PC-9 (cell line): ENCODE data around the gene COL4A1. TPM values are rescaled to one million over a fixed set of nuclear protein-coding genes. Genes with fewer than 3 reads are reported as not detected.

ENCODE experiments used
- BruUV-seq: library from RNA; stranded (reverse); fragments of 400-500 nt; replicated peaks from 2 replicates; lab custom pipeline; 2021; lab: Mats Ljungman, UMichigan
- CTCF ChIA-PET: fragments of 300-600 bp; sonication (Branson Sonifier 250); formaldehyde crosslinking; loops from one replicate; lab custom pipeline; 2022; ENCODE audit warnings: antibody characterized with exemption; lab: Charles Lee
- POLR2A ChIA-PET: fragments of 300-600 bp; sonication (Branson Sonifier 250); formaldehyde crosslinking; loops from one replicate; lab custom pipeline; 2022; ENCODE audit warnings: antibody characterized with exemption; ENCODE audit not compliant: unreplicated experiment; lab: Charles Lee
- DNase-seq, 2 experiments: peaks; one replicate each; pipeline versions ENCODE4 v3.0.0 to v3.0.0-alpha.2; 2015 to 2022; ENCODE audit warnings: mixed read lengths in 1 of 2
- H2AFZ ChIP-seq: fragments of 200-600 bp; sonication (generic); 2 replicates; pipeline ENCODE4 v1.8.1; 2017; ENCODE audit warnings: antibody characterized with exemption
- H3F3A ChIP-seq: fragments of 200-600 bp; sonication (generic); 2 replicates; pipeline ENCODE4 v1.8.1; 2017; ENCODE audit warnings: antibody characterized with exemption, mild to moderate bottlenecking, low read depth; ENCODE audit not compliant: insufficient read depth
- H3K27ac ChIP-seq: fragments of 200-600 bp; sonication (generic); 2 replicates; pipeline ENCODE4 v1.6.1; 2016; ENCODE audit warnings: mixed run types
- H3K27me3 ChIP-seq: fragments of 200-600 bp; sonication (generic); 2 replicates; pipeline ENCODE4 v1.6.1; 2016; ENCODE audit warnings: low read depth, mixed run types; ENCODE audit not compliant: insufficient read depth
- H3K36me3 ChIP-seq: fragments of 200-600 bp; sonication (generic); 2 replicates; pipeline ENCODE4 v1.6.1; 2016; ENCODE audit warnings: low read depth, mixed run types
- H3K4me1 ChIP-seq: fragments of 200-600 bp; sonication (generic); replicated peaks from 2 replicates; pipeline ENCODE4 v1.6.1; 2016; ENCODE audit warnings: mixed run types; ENCODE audit not compliant: insufficient read depth
- H3K4me2 ChIP-seq: fragments of 200-600 bp; sonication (generic); 2 replicates; pipeline ENCODE4 v1.6.1; 2017; ENCODE audit warnings: mixed run types
- H3K4me3 ChIP-seq: fragments of 200-600 bp; sonication (generic); 2 replicates; pipeline ENCODE4 v1.6.1; 2016; ENCODE audit warnings: mixed run types
- H3K79me2 ChIP-seq: fragments of 200-600 bp; sonication (generic); 2 replicates; pipeline ENCODE4 v1.6.1; 2017; ENCODE audit warnings: low read depth, mixed run types
- H3K9me2 ChIP-seq: fragments of 200-600 bp; sonication (generic); 2 replicates; pipeline ENCODE4 v1.8.1; 2017; ENCODE audit warnings: mild to moderate bottlenecking; ENCODE audit not compliant: insufficient read depth
- H3K9me3 ChIP-seq: fragments of 200-600 bp; sonication (generic); 2 replicates; pipeline ENCODE4 v1.8.1; 2016; ENCODE audit warnings: low read depth; ENCODE audit not compliant: insufficient read depth
- H4K20me1 ChIP-seq: fragments of 200-600 bp; sonication (generic); 2 replicates; pipeline ENCODE4 v1.8.1; 2017; ENCODE audit not compliant: insufficient read depth
- EZH2 ChIP-seq: fragments of 200-600 bp; sonication (generic); IDR thresholded peaks from 2 replicates; pipeline ENCODE4 v1.8.0; 2017; ENCODE audit warnings: antibody characterized with exemption, low read depth
- intact Hi-C: fragments of 100-400 bp; cut with micrococcal nuclease; formaldehyde crosslinking; loops from one replicate; pipeline ENCODE4 v1.10.0; 2022; ENCODE audit not compliant: unreplicated experiment
- total RNA-seq: library from RNA; stranded (reverse); gene quantifications from 2 replicates; pipeline ENCODE4 v1.2.3, GENCODE V29; 2021
- TF ChIP-seq, protein P1 (sequence below): fragments of 200-600 bp; sonication (generic); conservative IDR thresholded peaks from 2 replicates; pipeline ENCODE4 v1.6.1; 2017; ENCODE audit warnings: mixed run types, antibody characterized with exemption, mild to moderate bottlenecking, moderate library complexity

The COL4A1 gene
- total RNA-seq, 1 experiment from 2014 or later, result 24.5 TPM

DNA sequence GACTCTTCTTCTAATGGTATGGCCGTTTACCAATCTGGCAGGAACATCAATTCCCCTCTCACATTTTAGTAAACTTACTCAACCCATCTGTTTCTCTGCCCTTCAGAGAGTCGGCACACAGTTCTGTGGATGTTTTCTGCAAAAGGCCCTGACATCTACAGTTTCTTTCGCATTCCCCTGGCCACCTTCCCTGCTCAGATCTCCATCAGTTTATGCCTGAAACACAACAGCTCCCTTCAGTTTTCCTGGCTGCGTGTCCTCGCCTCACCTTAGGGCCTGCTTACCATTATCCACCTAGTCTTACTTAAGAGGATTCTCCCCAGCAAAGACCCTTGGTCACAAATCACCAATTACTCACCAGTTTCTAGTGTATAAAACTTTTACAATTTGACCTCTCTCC is 25.2 kb downstream of the COL4A1 start:
- no peaks in the 10 kb centered on the region for H3K36me3 ChIP-seq
- H3K4me2 ChIP-seq, result no peak overlapping the region
- no peaks in the 10 kb centered on the region for H3K27me3 ChIP-seq
- no peaks in the 10 kb centered on the region for H3K79me2 ChIP-seq
- no peak overlapping the region for H3K27ac ChIP-seq
- intact Hi-C loops, result no loop called here
- no TSS peak for BruUV-seq
- H3K4me3 ChIP-seq, result no peak overlapping the region
- H4K20me1 ChIP-seq, result no peaks in the 10 kb centered on the region
- peaks cover 33% of the 10 kb centered on the region for H3K4me1 ChIP-seq
- H2AFZ ChIP-seq, result no peak overlapping the region
- peaks cover 4% of the 10 kb centered on the region; the same call in 1 of the 2 replicates for H3K9me3 ChIP-seq
- TF ChIP-seq, protein P1, sequence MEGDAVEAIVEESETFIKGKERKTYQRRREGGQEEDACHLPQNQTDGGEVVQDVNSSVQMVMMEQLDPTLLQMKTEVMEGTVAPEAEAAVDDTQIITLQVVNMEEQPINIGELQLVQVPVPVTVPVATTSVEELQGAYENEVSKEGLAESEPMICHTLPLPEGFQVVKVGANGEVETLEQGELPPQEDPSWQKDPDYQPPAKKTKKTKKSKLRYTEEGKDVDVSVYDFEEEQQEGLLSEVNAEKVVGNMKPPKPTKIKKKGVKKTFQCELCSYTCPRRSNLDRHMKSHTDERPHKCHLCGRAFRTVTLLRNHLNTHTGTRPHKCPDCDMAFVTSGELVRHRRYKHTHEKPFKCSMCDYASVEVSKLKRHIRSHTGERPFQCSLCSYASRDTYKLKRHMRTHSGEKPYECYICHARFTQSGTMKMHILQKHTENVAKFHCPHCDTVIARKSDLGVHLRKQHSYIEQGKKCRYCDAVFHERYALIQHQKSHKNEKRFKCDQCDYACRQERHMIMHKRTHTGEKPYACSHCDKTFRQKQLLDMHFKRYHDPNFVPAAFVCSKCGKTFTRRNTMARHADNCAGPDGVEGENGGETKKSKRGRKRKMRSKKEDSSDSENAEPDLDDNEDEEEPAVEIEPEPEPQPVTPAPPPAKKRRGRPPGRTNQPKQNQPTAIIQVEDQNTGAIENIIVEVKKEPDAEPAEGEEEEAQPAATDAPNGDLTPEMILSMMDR, result no peak
- TF ChIP-seq EZH2, result no peak
- ChIA-PET CTCF (no interaction called here), POLR2A (no interaction called here)
- DNase-seq, result no peak
- H3F3A ChIP-seq, result peaks cover 6% of the 10 kb centered on the region; the same call in 1 of the 2 replicates
- no peaks in the 10 kb centered on the region for H3K9me2 ChIP-seq

DNA sequence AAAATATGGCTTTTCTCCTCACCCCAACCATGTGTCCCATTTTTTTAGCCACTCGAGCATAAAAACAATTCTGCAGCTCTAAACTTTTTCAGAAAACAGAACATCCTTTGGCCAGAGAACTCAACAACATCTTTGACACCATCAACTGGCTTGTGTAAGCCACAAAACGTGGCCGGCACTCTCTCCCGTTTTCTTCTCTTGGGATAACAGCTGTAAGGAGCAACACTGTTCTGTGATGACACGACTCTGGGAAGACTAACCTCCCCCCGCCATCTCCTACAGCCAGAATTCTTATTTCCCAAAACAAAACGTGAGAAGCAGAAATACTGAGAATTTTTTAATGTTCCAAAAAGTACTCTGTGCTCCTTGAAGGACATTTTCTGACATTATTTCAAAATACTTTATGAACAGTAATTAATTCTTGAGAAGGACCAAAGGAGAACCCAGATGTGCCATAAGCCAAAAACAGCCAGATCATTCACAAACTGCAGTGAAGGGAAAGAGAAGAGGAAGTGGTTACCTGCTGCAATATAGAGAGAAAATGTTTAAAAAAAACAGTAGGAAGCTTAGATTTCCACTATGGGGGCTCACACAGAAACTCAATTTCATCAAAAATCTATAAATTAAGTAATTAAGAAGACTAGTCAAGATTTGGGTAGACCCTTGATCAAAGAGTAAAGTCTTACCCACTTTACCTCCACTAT is 25.8 kb downstream of the COL4A1 start:
- intact Hi-C loops, result no loop called here
- POLR2A ChIA-PET, result no interaction called here
- Histone ChIP-seq H3K4me3 (no peak overlapping the region), H3K36me3 (no peaks in the 10 kb centered on the region), H3K9me3 (peaks cover 4% of the 10 kb centered on the region; the same call in 1 of the 2 replicates), H4K20me1 (no peaks in the 10 kb centered on the region), H3K4me1 (peaks cover 29% of the 10 kb centered on the region), H3K79me2 (no peaks in the 10 kb centered on the region), H3K9me2 (no peaks in the 10 kb centered on the region), H2AFZ (no peak overlapping the region), H3K27ac (no peak overlapping the region), H3K4me2 (no peak overlapping the region), H3K27me3 (no peaks in the 10 kb centered on the region), H3F3A (no peaks in the 10 kb centered on the region)
- no TSS peak for BruUV-seq
- TF ChIP-seq, protein P1, result no peak
- no peak for TF ChIP-seq EZH2
- no peak for DNase-seq
- CTCF ChIA-PET, result no interaction called here

DNA sequence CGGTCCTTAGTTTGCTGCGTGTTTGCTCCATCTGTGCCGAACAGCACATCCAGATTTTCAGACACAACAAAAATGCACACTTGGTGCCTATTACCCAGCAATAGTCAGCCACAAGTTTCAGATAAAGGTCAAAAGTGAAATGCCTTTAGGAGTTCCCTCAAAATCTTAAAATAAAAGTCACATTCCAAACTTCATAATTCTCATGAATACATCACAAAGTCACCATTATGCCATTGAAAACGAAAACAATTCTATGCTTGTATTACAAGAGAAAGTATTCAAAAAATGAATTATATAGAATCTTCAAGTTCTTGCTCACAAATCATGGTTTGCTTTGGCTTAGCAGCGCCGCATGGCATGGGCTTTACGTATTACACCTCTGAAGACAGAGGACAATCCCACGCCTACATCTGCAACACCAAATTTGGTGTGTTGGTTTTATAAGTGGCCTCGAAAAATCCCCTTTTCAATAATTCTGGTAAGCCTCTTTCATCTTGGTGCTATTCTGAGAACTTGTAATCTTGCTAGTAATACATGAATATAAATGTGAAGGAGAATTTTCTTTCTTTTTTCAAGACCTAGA is 26.6 kb downstream of the COL4A1 start:
- Histone ChIP-seq H3K36me3 (no peaks in the 10 kb centered on the region), H2AFZ (no peak overlapping the region), H3K4me2 (no peak overlapping the region), H3K27ac (no peak overlapping the region), H3K79me2 (no peaks in the 10 kb centered on the region), H3K9me2 (no peaks in the 10 kb centered on the region), H3K27me3 (no peaks in the 10 kb centered on the region), H3K9me3 (peaks cover 4% of the 10 kb centered on the region; the same call in 1 of the 2 replicates), H3K4me1 (peaks cover 23% of the 10 kb centered on the region), H3K4me3 (no peak overlapping the region), H4K20me1 (no peaks in the 10 kb centered on the region), H3F3A (no peaks in the 10 kb centered on the region)
- TF ChIP-seq, protein P1, result no peak
- TF ChIP-seq EZH2, result no peak
- DNase-seq, result no peak
- ChIA-PET CTCF (no interaction called here), POLR2A (no interaction called here)
- no TSS peak for BruUV-seq
- intact Hi-C loops, result no loop called here
